HEK293T (cell line): ENCODE data around the gene LHX6.

Source experiments
- CTCF ChIA-PET: fragments of 350-600 bp; formaldehyde crosslinking; extraction: SDS; loops from one replicate; lab custom pipeline; 2021; ENCODE audit warnings: antibody characterized with exemption, inconsistent platforms; lab: Yijun Ruan, JAX
- POLR2A ChIA-PET: fragments of 350-600 bp; formaldehyde crosslinking; extraction: SDS; loops from one replicate; lab custom pipeline; 2020; ENCODE audit warnings: antibody characterized with exemption, inconsistent platforms; lab: Yijun Ruan, JAX
- DNase-seq: peaks from one replicate; pipeline ENCODE4 v3.0.0; 2012; ENCODE audit warnings: mixed read lengths; ENCODE audit errors: extremely low spot score
- ARNT ChIP-seq: fragments of 450-650 bp; IDR thresholded peaks from 2 replicates; pipeline ENCODE4 v1.6.1; 2017; ENCODE audit warnings: mild to moderate bottlenecking
- BHLHE40 ChIP-seq: fragments of 450-650 bp; IDR thresholded peaks from 2 replicates; pipeline ENCODE4 v1.6.1; 2016; ENCODE audit warnings: mild to moderate bottlenecking, moderate library complexity, borderline replicate concordance
- CTBP1 ChIP-seq: fragments of 450-650 bp; IDR thresholded peaks from 2 replicates; pipeline ENCODE4 v1.6.1; 2016; ENCODE audit warnings: borderline replicate concordance
- ELF4 ChIP-seq: fragments of 450-650 bp; IDR thresholded peaks from 2 replicates; pipeline ENCODE4 v1.6.1; 2017; ENCODE audit warnings: antibody characterized with exemption
- FOXA1 ChIP-seq: fragments of 450-650 bp; IDR thresholded peaks from 2 replicates; pipeline ENCODE4 v1.6.1; 2016; ENCODE audit warnings: mild to moderate bottlenecking
- FOXK2 ChIP-seq: fragments of 450-650 bp; IDR thresholded peaks from 2 replicates; pipeline ENCODE4 v1.6.1; 2016; ENCODE audit warnings: mild to moderate bottlenecking
- FOXM1 ChIP-seq: fragments of 450-650 bp; IDR thresholded peaks from 2 replicates; pipeline ENCODE4 v1.6.1; 2017; ENCODE audit warnings: mild to moderate bottlenecking, borderline replicate concordance
- HDGF ChIP-seq: fragments of 450-650 bp; IDR thresholded peaks from 2 replicates; pipeline ENCODE4 v1.6.1; 2017; ENCODE audit warnings: antibody characterized with exemption, borderline replicate concordance
- L3MBTL2 ChIP-seq: fragments of 450-650 bp; conservative IDR thresholded peaks from 2 replicates; pipeline ENCODE4 v1.6.1; 2016; ENCODE audit warnings: mild to moderate bottlenecking
- LEF1 ChIP-seq: fragments of 450-650 bp; IDR thresholded peaks from 2 replicates; pipeline ENCODE4 v1.6.1; 2017; ENCODE audit warnings: mild to moderate bottlenecking, borderline replicate concordance
- NFRKB ChIP-seq: fragments of 450-650 bp; IDR thresholded peaks from 2 replicates; pipeline ENCODE4 v1.6.1; 2016; ENCODE audit warnings: mild to moderate bottlenecking, moderate library complexity
- SP1 ChIP-seq: fragments of 450-650 bp; IDR thresholded peaks from 2 replicates; pipeline ENCODE4 v1.6.1; 2017
- SUZ12 ChIP-seq: fragments of 450-650 bp; IDR thresholded peaks from 2 replicates; pipeline ENCODE4 v1.6.1; 2016; ENCODE audit warnings: mild to moderate bottlenecking
- TARDBP ChIP-seq: fragments of 450-650 bp; IDR thresholded peaks from 2 replicates; pipeline ENCODE4 v1.6.1; 2016
- ZNF384 ChIP-seq: fragments of 450-650 bp; IDR thresholded peaks from 2 replicates; pipeline ENCODE4 v1.6.1; 2016
- TF ChIP-seq, protein P1 (sequence below): fragments of 450-650 bp; IDR thresholded peaks from 2 replicates; pipeline ENCODE4 v1.6.1; 2016

LHX6 gene

DNA sequence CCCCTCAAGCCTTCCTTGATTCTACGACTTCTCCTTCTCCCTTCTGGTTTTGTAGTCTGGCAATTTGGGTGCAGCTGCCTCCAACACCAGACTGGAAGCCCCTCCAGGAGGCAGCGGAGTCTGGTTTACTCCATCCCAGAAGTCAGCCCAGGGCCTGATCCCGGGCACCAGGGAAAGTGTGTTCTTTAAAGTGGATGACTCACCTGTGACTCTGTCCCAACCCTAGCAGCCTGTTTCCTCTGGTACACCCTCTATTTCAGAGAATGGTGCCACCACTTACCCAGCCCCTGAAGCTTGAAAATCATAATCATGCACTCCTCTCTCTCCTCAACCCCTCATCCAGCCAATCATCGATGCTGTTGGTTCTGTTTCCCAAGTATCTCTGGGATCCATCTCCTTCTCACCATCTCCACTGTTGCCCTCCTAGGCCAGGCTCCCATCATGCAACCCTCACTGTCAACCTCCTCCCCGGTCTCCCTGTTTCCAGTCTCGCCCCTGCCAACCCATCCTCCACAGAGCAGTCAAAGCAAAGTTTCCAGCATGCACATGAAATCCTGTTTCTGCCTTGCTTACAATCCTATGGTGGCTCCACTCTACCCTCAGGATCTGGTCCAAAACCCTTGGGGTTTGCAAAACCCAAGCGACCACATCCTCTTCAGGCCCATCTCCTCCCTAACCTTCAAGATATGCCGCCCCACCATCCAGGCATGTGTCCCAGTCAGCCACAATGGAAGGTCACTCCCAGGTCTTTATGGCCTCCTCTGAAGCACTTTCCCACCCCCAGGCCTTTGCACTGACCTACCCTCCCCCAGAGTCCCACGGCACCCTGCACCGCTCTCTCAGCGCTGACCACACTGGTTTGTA is 10.5 kb downstream of the LHX6 start:
- ChIA-PET POLR2A (no interaction called here), CTCF (no interaction called here)
- no peak for DNase-seq
- TF ChIP-seq ZNF384 (no peak), SUZ12 (no peak), CTBP1 (no peak), FOXA1 (no peak), L3MBTL2 (no peak), SP1 (no peak), FOXM1 (no peak), ARNT (no peak)
- TF ChIP-seq, protein P1, sequence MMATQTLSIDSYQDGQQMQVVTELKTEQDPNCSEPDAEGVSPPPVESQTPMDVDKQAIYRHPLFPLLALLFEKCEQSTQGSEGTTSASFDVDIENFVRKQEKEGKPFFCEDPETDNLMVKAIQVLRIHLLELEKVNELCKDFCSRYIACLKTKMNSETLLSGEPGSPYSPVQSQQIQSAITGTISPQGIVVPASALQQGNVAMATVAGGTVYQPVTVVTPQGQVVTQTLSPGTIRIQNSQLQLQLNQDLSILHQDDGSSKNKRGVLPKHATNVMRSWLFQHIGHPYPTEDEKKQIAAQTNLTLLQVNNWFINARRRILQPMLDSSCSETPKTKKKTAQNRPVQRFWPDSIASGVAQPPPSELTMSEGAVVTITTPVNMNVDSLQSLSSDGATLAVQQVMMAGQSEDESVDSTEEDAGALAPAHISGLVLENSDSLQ = no peak

GRCh38 chr9:122217640-122218039 is 11.1 kb downstream of the LHX6 start:
- DNase-seq = no peak
- POLR2A ChIA-PET = no interaction called here
- CTCF ChIA-PET = no interaction called here
- TF ChIP-seq TARDBP = no peak
- TF ChIP-seq NFRKB = no peak
- no peak for TF ChIP-seq SUZ12
- TF ChIP-seq ELF4 = no peak
- TF ChIP-seq BHLHE40 = no peak
- TF ChIP-seq HDGF = no peak
- no peak for TF ChIP-seq L3MBTL2
- no peak for TF ChIP-seq ARNT
- no peak for TF ChIP-seq ZNF384

DNA sequence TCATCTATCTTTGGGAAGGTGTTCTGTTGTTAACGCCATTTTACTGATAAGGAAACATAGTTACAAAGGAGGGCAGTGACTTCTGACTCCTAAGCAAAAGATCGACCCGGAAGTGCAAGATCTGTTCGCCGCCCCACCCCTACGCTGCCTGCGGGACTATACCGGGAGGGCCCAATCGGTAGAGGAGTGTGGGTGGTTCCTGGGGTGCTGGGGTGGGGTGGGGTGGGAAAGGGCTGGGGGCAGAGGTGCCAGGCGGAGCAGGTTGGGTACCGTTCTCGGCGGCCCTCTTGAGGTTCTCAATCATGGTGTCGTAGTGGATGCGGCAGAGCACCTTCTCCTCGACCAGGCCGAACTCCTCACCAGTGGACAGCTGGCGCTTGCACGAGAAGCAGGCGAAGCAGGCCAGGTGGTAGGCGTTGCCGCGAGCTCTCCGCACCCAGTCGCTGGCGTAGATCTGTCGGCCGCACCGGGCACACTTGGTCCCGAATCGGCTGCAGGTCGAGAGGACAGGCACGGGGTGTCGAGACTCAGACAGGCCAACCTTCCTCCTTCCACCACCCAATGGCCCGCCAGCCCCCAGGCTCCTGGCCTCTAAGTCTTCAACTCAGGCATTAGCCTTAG is 11.8 kb downstream of the LHX6 start:
- POLR2A ChIA-PET = no interaction called here
- CTCF ChIA-PET = no interaction called here
- TF ChIP-seq TARDBP (no peak), ZNF384 (no peak), FOXA1 (no peak), ARNT (no peak)
- no peak for DNase-seq

DNA sequence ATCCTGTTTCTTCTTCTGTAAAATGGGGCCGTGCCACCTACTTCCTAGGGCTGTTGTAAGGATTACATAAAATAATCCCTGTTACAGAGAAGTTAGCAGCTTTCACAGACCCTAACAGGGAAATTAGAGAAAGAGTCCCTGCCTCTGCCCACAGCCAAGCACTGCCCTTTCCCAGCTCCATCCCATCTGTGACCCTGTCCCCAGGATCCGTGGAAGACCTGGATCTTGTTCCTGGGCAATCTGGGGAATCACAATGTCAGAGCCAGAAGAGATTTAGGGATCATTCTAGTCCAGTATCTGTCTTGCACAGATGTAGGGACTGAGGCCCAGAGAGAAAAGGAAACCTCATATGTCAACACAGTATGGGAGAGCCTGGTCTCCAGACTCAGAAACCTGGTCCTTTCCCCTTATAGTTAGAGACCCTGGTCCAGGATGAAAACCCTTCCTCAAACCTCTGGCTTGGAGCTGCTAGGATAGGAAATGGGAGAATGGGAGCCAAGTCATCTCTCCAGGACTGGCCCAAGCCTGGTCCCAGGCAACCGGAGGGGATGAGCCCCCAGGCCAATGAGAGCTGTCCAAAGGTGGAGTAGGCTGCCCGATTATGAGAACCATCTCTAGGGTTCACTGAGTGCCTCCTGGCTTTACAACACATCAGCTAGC is 12.5 kb downstream of the LHX6 start:
- ChIA-PET POLR2A (no interaction called here), CTCF (interaction anchor here (0.6 kb wide), 1 partner anchor 10 kb away, joined by 3 read pairs; no protein-coding TSS in a partner anchor)
- no peak for DNase-seq
- no peak for TF ChIP-seq L3MBTL2
- no peak for TF ChIP-seq FOXM1

GRCh38 chr9:122215663-122216062 is 13.1 kb downstream of the LHX6 start:
- DNase-seq = no peak
- CTCF ChIA-PET = interaction anchor here (0.6 kb wide), 1 partner anchor 11 kb away, joined by 3 read pairs; no protein-coding TSS in a partner anchor
- POLR2A ChIA-PET = no interaction called here
- no peak for TF ChIP-seq CTBP1
- TF ChIP-seq ZNF384 = no peak
- TF ChIP-seq NFRKB = no peak
- TF ChIP-seq, protein P1 = no peak
- TF ChIP-seq BHLHE40 = no peak
- TF ChIP-seq TARDBP = no peak
- TF ChIP-seq LEF1 = no peak
- TF ChIP-seq FOXA1 = no peak

DNA sequence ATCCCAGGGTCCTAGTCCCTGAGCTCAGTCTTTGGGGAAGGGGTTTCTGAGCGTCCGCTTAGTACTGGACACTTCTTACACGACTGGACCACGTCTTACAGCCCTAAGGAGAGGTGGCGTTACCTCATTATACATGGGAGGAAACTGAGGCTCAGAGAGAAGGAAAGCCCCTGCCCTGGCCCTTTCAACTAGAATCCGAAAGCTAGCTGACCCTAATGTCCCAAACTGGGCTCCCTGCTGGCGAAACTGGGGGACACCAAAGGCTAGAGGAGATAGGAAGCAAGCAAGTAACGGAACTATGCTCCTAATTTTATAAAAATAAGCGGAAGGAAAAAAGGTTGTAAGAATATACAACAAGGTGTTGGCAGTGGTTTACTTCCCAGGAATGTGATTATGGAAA is 14.2 kb downstream of the LHX6 start:
- ChIA-PET POLR2A (interaction anchor here (1.6 kb wide), 1 partner anchor 50 kb away, joined by 4 read pairs; the partner anchor contains the start of genes MRRF and RBM18), CTCF (no interaction called here)
- DNase-seq = no peak
- no peak for TF ChIP-seq LEF1
- TF ChIP-seq FOXM1 = no peak
- TF ChIP-seq FOXA1 = no peak
- no peak for TF ChIP-seq BHLHE40
- TF ChIP-seq TARDBP = no peak
- TF ChIP-seq SUZ12 = no peak
- no peak for TF ChIP-seq CTBP1
- TF ChIP-seq, protein P1 = no peak
- TF ChIP-seq FOXK2 = no peak
- TF ChIP-seq HDGF = no peak
- TF ChIP-seq SP1 = no peak
- TF ChIP-seq L3MBTL2 = no peak
- TF ChIP-seq ELF4 = no peak
- TF ChIP-seq ZNF384 = no peak
- TF ChIP-seq ARNT = no peak
- no peak for TF ChIP-seq NFRKB
